Body of pancreas (tissue), 4 donors: Measurements from ENCODE around the gene WDR11.

Source experiments
- POLR2A ChIP-seq, 3 donors: fragments of 450-650 bp; IDR thresholded peaks; one replicate each; pipeline ENCODE4 v1.6.1; 2016; ENCODE audit warnings: antibody characterized with exemption in 3 of 3, mild to moderate bottlenecking in 2 of 3
- TF ChIP-seq, protein P1 (sequence below), 7 experiments: fragments of 450-650 bp in 4 of 7; fragments of 200-600 bp in 3 of 7; sonication (generic) in 3 of 7; IDR thresholded peaks; one replicate each; pipeline ENCODE4 v1.5.1; 2016 to 2019; ENCODE audit warnings: antibody characterized with exemption in 7 of 7

DNA sequence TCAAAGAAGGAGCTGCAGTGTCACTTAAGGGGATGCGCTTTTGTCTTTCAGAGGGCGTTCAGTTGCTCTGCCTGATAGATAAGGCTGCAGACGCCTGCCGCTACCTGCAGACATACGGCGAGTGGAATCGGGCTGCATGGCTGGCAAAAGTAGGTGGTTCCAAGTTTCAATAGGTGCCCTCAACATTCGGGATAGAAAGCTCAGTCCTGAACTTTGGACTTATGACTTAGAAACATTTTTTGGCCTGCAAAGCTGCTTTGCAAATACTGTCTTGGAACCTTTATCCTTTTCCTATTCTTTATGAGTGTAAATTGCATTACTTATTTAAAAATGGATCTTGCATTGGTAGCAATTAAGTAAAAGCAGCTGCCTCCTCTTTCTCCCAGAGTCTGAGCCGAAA lies 54.1 kb downstream of the WDR11 start:
- TF ChIP-seq, protein P1, sequence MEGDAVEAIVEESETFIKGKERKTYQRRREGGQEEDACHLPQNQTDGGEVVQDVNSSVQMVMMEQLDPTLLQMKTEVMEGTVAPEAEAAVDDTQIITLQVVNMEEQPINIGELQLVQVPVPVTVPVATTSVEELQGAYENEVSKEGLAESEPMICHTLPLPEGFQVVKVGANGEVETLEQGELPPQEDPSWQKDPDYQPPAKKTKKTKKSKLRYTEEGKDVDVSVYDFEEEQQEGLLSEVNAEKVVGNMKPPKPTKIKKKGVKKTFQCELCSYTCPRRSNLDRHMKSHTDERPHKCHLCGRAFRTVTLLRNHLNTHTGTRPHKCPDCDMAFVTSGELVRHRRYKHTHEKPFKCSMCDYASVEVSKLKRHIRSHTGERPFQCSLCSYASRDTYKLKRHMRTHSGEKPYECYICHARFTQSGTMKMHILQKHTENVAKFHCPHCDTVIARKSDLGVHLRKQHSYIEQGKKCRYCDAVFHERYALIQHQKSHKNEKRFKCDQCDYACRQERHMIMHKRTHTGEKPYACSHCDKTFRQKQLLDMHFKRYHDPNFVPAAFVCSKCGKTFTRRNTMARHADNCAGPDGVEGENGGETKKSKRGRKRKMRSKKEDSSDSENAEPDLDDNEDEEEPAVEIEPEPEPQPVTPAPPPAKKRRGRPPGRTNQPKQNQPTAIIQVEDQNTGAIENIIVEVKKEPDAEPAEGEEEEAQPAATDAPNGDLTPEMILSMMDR (IDR thresholded peaks at IDR 0.05), result no peak
- TF ChIP-seq POLR2A (IDR thresholded peaks at IDR 0.05), result no peak
